GM20000 (cell line): ENCODE results near the gene ZDHHC8.

Source experiments
- DNase-seq: peaks from one replicate; pipeline ENCODE4 v3.0.0; 2012; ENCODE audit warnings: low spot score
- CTCF ChIP-seq: IDR thresholded peaks from 2 replicates; pipeline ENCODE4 v1.5.1; 2012; ENCODE audit warnings: mild to moderate bottlenecking, control low read depth; ENCODE audit errors: extremely low read depth, missing control alignments

The ZDHHC8 gene

DNA sequence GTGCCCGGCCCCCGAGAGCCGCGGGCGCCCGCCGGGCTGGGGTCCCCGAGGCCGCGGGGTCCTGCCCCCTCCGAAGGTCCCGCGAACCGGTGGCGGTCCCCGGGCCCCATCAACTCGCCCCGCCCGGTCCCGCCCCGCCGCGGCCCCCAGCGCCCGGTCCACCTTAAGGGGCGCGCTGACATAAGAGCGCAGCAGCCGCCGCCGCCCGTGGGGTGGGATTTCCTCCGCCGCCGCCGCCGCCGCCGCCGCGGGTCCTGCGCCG, at the start of gene ZDHHC8:
TSS of gene ZDHHC8 (plus strand) at position 208 of the 262 bp plus-strand sequence. CDS start 144 bp downstream, outside the sequence.
- DNase-seq: peak; percentile 91
- TF ChIP-seq CTCF: no peak

DNA sequence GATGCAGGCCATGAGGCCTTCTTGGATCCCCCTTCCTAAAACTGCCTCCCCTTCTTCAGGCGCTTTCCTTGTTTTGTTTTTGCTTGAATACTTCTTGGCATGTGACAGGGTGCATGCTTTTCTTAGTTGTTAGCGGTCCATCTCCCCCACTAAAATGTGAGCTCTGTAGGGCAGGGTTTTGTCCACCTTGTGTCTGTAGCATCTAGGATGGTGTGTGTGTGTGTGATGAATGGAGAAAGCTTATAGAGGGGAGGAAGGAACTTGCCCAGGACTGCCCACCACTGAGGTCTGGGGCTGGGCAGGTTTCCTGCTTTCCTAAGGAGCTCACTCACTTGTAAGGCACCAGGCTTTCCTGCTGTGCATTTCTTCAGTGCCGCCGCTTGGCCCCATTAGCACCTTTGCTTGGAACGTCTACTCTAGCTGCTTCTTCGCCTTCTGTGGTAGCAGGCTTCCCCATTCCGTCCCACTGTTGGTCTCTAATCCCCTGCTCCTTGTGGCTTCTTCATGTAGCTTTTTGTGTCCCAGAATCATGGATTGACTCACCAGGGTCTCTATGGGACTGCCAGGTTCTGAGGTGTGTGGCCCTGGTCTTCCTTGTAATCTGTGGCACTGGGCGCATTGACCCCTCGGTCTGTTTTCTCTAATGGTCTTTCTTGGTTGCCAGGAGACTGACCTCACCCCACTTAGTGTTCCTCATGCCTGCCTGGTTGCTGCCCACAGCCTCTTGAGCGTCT, 48.3 kb upstream of the ZDHHC8 start:
- DNase-seq: no peak
- no peak for TF ChIP-seq CTCF

GRCh38 chr22:20083891-20084546, 47.6 kb upstream of the ZDHHC8 start:
- no peak for DNase-seq
- no peak for TF ChIP-seq CTCF

DNA sequence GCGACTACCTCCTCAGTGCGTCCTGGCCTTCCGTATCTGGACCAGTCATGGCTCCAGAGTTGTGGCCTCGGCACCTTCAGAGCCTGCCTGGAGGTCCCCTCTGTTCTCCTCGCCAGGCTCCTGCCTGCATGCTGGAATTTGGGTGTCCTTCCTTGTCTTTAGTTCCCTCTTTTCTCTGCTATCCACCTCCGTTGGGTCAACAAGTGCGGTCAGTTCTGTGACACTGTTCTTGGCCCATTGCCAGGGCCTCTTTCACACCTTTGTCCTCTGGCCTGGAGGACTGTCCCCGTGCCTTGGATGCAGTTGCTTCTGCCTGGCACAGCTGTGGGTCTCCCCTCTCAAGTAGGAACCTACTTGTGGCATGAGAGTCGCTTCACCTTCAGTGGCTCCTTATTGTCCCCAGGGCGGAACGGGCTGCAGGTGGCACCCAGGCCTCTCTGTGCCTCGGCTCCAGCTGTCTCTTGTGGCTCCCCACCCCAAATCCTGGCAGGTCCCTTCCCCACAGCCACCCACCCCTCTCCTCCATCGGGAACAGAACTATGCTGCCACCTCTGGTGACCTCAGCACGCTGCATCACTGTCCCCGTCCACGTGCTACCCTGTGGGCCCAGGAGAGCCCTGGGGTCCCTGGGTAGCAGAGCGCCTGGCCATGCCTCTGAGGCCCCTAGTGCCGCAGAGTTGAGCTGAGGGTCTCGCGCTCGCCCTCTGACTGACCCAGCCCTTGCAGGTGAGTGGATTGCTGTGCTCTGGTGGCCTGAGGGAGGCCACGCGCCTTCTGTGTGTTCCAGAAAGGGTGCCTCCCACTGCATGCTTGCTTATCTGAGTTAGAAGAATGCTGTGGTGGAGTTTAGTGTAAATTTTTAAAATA, 46.8 kb upstream of the ZDHHC8 start:
- no peak for DNase-seq

DNA sequence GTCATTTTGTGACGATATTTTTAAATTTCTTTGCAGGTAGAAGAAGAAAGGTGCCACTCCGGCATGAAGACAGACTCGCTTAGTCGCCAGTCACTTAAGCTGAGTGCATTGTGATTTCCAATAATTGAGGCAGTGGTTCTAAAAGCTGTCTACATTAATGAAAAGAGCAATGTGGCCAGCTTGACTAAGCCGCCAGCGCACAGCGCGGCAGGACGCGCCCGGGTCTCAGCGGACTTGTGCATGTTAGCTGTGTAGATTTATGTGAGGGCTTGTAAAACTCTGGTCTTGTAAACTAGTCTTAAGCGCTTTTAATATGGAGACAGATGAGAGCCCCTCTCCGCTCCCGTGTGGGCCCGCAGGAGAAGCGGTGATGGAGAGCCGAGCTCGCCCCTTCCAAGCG, 46.0 kb upstream of the ZDHHC8 start:
- no peak for TF ChIP-seq CTCF
- no peak for DNase-seq

More for the DNA sequence above, 46.8 kb upstream of the ZDHHC8 start:
- peak; percentile 22 for TF ChIP-seq CTCF

- DNase-seq: no peak
- no peak for TF ChIP-seq CTCF
Measured at GRCh38 chr22:20086101-20086599, 45.5 kb upstream of the ZDHHC8 start.

- TF ChIP-seq CTCF: no peak
Measured at GRCh38 chr22:20086763-20087162, 44.8 kb upstream of the ZDHHC8 start.

More at GRCh38 chr22:20086763-20087162, 44.8 kb upstream of the ZDHHC8 start:
- no peak for DNase-seq
